NCI-H1436 (cell line): Measurements from ENCODE around the gene FAM124B.

Experiments used
- DNase-seq: peaks from one replicate; lab custom pipeline; 2025; lab: John Stamatoyannopoulos, UW

The FAM124B gene, protein sequence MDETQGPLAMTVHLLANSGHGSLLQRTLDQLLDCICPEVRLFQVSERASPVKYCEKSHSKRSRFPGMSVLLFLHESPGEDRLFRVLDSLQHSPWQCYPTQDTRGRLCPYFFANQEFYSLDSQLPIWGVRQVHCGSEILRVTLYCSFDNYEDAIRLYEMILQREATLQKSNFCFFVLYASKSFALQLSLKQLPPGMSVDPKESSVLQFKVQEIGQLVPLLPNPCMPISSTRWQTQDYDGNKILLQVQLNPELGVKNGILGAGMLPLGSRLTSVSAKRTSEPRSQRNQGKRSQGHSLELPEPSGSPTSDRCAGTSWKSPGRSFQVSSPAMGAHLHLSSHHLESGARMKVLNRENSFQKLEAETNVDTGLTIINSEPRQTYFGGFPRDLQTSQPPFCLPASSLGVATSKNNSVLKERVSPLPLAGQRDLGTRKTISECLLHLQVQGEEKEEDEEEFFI

GRCh38 chr2:224401641-224402342 is at the start of gene FAM124B:
Gene FAM124B (minus strand): TSS chr2:224402107. CDS start chr2:224401768, 339 bp downstream.
- no peak for DNase-seq

DNA sequence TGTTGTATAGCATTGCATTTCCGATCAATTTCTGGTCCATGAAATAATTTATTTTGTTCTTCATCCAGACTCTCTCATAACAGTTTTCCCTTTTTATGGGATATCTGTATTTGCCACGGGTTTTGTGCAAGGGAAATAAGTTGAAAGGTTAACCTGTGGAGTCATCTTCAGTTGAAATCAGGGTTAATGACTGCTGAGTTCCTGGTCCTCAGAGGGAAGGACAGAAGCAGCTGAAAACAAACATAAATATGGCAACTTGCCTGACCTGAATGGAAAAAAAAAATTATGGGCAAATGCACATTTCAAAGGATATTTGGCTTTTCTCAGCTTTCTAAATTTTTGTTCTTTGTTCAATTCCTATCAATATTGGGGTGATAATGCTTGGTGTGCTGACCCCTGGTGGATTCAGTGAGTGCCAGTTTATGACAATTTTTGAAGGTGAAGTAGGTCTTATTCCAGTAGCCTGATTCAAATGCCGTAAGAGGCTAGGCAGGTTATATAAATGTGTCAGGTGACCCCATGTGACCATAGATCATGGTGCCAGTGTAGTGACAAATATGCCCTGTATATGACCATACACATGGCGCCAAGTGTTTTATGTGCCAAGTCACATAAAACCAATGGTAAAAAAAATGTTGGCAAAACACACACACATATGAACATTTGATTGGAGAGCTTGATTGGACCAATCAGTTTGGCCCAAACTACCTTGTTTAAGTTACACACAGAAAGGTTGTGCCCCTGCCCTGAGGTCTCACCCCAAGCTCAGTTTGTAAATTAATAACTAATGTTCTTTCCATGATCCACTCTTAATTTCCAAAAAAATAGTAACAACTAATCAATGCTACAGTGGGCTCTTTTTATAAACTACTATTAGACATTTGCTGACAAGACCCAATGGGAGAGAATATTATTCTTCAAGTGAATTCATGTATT is 47.6 kb upstream of the FAM124B start:
- no peak for DNase-seq

- no peak for DNase-seq
These were observed 46.3 kb upstream of the FAM124B start for GRCh38 chr2:224448236-224448635.

DNA sequence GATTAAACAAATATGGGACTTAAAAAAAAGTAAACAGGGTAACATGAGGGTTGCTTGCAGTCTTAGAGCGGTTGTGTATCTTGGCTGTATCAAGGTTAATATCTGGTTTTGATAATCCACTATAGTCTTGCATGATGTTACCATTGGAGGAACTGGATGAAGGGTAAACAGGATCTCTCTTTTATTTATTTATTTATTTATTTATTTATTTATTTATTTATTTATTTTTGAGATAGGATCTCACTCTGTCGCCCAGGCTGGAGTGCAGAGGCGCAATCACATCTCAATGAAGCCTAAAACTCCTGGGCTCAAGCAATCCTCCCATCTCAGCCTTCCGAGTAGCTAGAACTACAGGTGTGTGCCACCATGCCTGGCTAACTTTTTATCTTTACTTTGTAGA is 42.9 kb upstream of the FAM124B start:
- no peak for DNase-seq

- no peak for DNase-seq
These were observed 42.1 kb upstream of the FAM124B start for GRCh38 chr2:224444021-224444420.

DNA sequence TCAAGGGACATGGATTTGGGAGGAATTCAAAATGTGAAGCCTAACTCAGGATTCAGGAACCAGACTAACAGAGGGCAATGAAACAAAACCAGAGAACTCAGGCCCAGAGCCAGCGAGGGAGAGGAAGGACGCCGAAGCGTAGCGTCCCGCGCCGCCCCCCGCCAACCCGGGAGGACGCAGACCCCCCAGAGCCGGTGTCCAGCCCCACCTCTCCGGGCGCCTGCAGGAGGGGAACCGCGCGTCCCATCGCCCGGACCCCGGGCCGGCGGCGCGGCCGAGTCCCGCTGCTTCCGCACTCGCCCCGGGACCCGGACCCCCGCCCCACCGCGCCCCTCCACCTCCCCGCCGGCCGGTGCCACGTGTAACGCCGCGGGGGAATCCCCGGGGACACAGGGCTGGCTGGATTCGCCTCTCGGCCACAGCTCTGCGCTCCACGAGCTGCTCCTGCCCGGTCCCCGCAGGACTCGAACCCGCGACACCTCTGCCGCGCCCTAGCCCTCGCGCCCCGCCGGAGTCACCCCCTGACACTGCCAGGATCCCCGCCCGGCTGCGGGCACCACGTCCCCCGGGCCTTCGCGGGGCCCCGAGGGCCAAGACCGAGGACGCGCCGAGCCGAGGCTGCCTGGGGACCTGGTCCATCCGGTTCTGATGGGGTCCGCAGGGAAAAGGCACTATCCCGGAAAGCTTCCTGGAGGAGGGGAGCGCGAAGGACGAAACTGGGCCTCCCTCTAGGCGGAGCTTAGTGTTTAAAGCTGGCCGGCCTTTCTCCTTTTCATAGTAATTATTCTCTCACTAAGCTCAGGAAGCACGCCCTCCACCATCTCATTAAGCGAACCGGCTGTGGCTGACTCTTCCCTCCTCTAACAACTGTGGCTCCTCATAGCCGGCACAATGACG is 40.4 kb upstream of the FAM124B start:
- DNase-seq = no peak

DNA sequence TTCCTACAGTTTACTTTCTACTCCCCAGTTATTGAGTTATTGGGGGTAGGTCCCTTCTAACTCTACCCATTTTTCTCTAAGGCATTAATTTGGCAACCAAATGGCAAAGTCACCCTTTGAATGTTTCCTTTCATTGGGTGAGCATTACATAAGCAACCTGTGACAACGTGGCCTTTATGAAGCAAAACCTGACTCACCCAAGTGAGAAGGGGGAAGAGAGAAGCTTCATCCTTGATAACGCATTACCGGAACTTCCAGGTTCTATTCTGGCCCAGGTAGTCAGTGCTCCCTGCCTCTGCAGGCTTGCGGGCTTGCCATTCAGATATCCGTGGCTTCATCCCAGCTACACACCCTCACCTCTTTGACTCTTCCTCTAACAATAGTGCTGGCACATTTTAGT is 39.1 kb upstream of the FAM124B start:
- DNase-seq = no peak

- no peak for DNase-seq
These were observed 36.8 kb upstream of the FAM124B start for GRCh38 chr2:224438726-224439125.

GRCh38 chr2:224436634-224437033 is 34.7 kb upstream of the FAM124B start:
- DNase-seq = no peak

- no peak for DNase-seq
These were observed 32.7 kb upstream of the FAM124B start for GRCh38 chr2:224434618-224435017.

DNA sequence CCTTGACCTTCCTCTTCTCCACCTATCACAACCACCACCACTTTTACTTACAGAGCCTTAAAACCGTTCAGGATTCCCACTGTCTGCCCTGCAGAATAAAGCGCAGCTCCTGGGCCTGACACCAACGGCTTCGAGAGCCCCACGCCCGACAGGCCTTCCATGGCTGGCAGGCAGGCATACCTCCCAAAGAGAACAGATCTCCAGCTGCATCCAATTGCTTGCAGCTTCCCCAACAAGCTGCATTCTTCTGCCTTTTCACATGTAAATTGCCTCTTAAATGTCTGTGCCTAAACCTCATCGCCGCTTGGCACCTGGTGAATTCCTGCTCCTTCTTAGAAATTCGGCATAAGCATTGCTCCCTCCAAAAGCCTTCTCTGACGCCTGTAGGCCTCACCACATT is 31.5 kb upstream of the FAM124B start:
- DNase-seq = no peak

DNA sequence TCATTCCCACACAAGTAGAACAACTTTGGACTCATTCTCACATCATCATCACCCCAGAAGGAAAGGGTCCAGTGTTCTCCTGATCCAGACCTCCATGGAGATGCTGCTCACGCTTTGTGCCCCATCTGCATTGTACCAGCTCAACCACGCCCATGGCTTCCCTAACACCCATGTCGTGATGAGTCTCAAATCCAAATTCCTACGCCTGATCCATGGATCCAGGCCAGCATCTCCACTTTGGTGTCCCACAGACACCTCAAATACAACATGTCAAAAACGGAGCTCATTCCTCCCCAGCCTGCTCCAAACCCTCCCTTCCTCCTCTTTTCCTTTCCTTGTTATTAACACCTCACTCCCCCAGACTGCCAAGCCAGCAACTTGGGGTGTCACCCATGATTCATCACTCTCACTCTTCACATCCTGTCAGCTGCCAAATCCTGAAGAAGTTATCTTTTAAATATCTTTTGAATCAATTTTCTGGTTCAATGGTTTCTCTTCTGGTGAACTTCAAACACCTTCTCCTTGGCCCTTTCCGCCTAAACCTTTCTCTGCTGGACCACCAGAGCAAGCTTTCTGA is 30.2 kb upstream of the FAM124B start:
- DNase-seq = no peak

DNA sequence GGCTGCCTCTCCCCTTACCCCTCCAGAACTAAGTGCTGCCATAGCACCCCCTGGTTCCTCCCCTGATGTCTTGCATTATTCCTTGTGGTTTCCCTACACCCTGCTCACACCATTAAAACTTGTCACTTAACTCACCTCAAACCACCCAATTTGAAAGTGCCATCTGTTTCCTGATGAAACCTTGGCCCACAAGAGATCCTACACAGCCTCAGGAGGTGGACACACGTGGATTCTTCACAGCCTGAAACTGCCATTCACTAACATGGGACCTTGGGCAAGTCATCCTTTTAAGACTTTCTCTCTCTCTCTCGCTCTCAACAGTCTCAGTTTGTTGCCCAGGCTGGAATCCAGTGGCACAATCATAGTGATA is 27.5 kb upstream of the FAM124B start:
- no peak for DNase-seq

- DNase-seq = no peak
These were observed 27.0 kb upstream of the FAM124B start for GRCh38 chr2:224428787-224429440.

GRCh38 chr2:224427471-224427870 is 25.6 kb upstream of the FAM124B start:
- no peak for DNase-seq

- DNase-seq = no peak
These were observed 24.7 kb upstream of the FAM124B start for GRCh38 chr2:224426656-224427055.

GRCh38 chr2:224421065-224421464 is 19.2 kb upstream of the FAM124B start:
- DNase-seq = no peak

- no peak for DNase-seq
These were observed 16.0 kb upstream of the FAM124B start for GRCh38 chr2:224417947-224418346.

DNA sequence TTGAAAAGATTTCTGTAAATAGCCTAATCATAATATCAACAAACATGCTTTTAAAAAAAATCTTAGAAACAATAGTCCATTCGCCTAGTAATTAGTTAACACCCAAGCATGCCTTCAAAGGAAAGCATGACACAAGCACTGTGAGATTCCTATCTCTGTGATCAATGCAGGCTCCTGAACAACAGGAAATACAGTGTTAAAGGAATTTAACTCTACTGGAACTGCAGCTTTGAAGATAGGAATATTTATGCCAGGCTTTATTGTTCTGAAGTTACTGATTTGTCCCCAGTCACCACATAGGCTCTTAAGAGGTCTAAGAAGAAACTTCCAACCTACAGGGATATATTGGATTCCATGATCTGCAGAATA is 15.4 kb upstream of the FAM124B start:
- DNase-seq = no peak

DNA sequence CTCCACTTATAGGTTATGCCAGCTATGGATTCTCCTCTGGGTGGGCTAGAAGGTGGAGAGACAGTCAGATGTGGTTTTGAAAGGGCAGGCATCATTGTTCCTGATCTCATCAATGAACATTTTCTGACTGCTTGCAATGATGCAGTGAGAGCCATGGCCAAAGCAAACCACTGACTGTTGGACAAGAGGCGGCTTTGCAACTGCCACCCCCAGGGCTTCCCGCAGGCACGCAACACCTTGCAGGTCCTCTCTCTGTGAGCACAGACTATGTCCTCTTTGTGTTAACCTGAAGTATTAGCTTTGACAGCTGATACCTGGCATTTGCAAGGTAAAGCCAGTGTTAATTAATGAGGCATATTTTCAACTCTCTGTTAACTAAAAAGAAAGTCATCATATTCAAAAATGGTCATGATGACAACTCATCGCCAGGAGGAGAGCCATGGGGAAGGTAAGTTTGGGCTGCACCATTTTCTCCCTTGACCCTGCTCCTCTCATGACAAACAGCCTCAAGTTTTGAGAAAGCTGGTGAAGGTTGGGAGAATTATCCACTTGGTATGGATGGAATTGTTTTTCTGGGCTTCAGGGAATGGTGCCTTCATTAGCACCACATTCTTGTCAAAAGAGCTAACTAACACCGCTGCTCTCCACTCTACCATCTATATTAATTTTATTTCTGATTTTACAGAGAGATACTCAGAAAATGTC is 14.9 kb upstream of the FAM124B start:
- no peak for DNase-seq
